GM18951 (cell line): Measurements from ENCODE around the gene LETMD1.
"Not testable (repeated sequence)": the region's sequence is repeated elsewhere in the genome, so short reads cannot be mapped to it uniquely, and the experiment has no call there.

ENCODE experiments used
- POLR2A ChIP-seq: IDR thresholded peaks from 4 replicates; pipeline ENCODE4 v1.6.1; 2011; ENCODE audit warnings: mild to moderate bottlenecking; ENCODE audit not compliant: insufficient read length, insufficient read depth; ENCODE audit errors: extremely low read depth
- in situ Hi-C: fragments of 300-500 bp; cut with MboI; formaldehyde crosslinking; loops from one replicate; pipeline ENCODE4 v1.12.0; 2022; ENCODE audit warnings: low sequenced_read_pairs, mixed read lengths, inconsistent platforms; ENCODE audit not compliant: unreplicated experiment

The LETMD1 gene

GRCh38 chr12:51071663-51072062 is 23.5 kb downstream of the LETMD1 start:
- in situ Hi-C loops: loop anchor here (25.0 kb wide), 1 partner anchor 266 kb away; the partner anchor contains the start of gene CELA1
- no peak for TF ChIP-seq POLR2A

- in situ Hi-C loops: no loop called here
- TF ChIP-seq POLR2A: no peak
These were observed 27.3 kb downstream of the LETMD1 start for GRCh38 chr12:51075390-51075789.

- in situ Hi-C loops: no loop called here
- TF ChIP-seq POLR2A: no peak
These were observed 28.3 kb downstream of the LETMD1 start for GRCh38 chr12:51076236-51076930.

- no peak for TF ChIP-seq POLR2A
- in situ Hi-C loops: no loop called here
These were observed 29.8 kb downstream of the LETMD1 start for GRCh38 chr12:51077930-51078329.

DNA sequence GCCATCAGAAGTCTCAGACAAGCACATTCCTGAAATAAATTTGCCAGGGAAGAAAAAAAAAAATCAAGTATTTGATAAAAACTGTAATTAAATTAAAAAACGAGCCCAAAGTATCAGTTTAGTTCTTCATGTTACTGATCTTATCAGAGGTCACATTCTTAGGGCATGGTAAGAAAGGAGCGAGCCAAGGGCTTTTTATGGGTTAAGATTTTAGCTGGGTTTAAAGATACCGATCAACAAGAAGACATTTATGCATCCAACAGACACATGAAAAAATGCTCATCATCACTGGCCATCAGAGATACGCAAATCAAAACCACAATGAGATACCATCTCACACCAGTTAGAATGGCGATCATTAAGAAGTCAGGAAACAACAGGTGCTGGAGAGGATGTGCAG is 30.2 kb downstream of the LETMD1 start:
- in situ Hi-C loops: not testable (repeated sequence)

DNA sequence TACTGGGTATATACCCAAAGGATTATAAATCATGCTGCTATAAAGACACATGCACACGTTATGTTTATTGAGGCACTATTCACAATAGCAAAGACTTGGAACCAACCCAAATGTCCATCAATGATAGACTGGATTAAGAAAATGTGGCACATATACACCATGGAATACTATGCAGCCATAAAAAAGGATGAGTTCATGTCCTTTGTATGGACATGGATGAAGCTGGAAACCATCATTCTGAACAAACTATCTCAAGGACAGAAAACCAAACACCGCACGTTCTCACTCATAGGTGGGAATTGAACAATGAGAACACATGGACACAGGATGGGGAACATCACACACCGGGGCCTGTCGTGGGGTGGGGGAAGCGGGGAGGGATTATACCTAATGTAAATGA is 30.7 kb downstream of the LETMD1 start:
- in situ Hi-C loops: not testable (repeated sequence)

GRCh38 chr12:51080136-51080535 is 32.0 kb downstream of the LETMD1 start:
- TF ChIP-seq POLR2A: no peak
- in situ Hi-C loops: no loop called here

- TF ChIP-seq POLR2A: no peak
- in situ Hi-C loops: no loop called here
These were observed 33.3 kb downstream of the LETMD1 start for GRCh38 chr12:51081421-51081820.

DNA sequence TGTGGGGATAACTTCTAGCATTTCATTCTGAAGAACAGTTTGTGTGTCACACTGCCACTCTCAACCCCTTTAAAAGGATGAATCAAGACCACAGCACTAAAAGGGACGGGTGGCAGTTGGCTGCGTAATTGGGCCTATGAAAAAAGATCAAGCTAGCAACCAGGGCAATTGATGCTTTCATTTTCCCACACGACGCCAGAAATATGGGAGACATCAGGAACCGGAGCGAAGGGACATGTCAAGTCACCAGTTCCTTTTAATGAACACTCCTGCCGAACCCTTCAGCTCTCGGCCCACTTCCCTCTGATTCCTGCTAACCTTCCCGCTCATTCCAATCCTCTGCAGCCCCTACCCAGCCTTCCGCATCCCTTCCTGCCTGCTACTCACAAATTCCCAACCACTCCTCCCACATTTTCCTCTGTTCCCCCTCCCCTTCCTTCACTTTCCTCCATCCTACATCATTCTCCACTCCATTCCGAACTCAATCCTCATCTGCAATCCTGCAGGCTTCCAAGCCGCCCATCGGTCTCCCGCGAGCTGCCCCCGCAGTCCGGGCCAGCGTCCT is 34.5 kb downstream of the LETMD1 start:
- in situ Hi-C loops: no loop called here
- no peak for TF ChIP-seq POLR2A

- in situ Hi-C loops: no loop called here
- TF ChIP-seq POLR2A: peak; percentile 100
These were observed 35.2 kb downstream of the LETMD1 start, which contains the start of gene CSRNP2 for GRCh38 chr12:51083126-51083833. Gene CSRNP2, minus strand, starts transcription at chr12:51083596. Its CDS starts 7,035 bp downstream, at chr12:51076561.

DNA sequence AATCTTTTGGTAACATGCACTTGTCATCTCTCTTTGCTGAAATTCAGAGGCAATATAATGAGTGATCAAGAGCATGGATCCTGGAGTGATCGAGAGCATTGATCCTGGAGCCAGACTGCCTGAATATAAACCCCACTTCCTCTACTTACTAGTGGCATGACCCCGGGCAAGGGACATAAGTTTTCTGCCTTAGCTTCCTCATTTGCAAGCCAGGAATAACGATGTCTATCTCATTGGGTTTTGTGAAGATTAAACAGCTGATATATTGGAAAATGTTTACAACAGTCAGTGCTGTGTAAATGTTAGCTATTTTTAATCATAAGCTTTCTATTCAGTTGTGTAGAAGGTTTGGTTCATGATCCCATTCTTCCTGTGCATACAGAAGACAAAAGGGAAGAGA is 37.6 kb downstream of the LETMD1 start:
- TF ChIP-seq POLR2A: no peak
- in situ Hi-C loops: no loop called here

GRCh38 chr12:51086933-51087332 is 38.8 kb downstream of the LETMD1 start:
- in situ Hi-C loops: no loop called here
- TF ChIP-seq POLR2A: no peak

DNA sequence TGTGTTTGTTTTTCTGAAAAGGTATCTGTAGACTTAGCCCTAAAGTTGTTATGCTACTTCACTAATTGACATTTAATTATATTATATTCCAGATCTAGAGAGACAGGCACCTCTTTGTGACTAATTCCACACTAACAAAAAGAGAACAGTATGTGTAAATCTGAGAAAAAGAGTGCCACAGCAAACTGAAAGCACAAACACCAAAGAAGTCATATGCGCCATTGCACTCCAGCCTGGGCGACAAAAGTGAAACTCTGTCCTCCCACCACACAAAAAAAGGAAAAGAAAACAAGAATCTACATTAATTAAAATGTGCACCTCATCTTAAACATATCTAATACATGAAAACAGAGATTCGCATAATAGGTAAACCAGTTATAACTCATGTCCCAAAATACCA is 39.7 kb downstream of the LETMD1 start:
- in situ Hi-C loops: no loop called here
- TF ChIP-seq POLR2A: no peak

- TF ChIP-seq POLR2A: no peak
- in situ Hi-C loops: no loop called here
These were observed 42.6 kb downstream of the LETMD1 start for GRCh38 chr12:51090705-51091229.
